Measurements from ENCODE around the gene PHLDB2. TPM values are rescaled to one million over a fixed set of nuclear protein-coding genes. Genes with fewer than 3 reads are reported as not detected.

Gene PHLDB2
- total and polyA plus RNA-seq, 2 donors (not counting 1 experiment from before 2014, with no cell fraction given), result 33.8 to 47.9 TPM

GRCh38 chr3:111986800-111987199 lies 127.7 kb downstream of the PHLDB2 start:
- peaks cover 5% of the 10 kb centered on the region for H3K79me2 ChIP-seq (ENCODE audit: control insufficient read depth, insufficient read depth, low read length)
- peaks cover 2% of the 10 kb centered on the region for H3K36me3 ChIP-seq (ENCODE audit: control insufficient read depth, insufficient read depth, low read length)
- no peaks in the 10 kb centered on the region for H3K27me3 ChIP-seq (ENCODE audit: control insufficient read depth, insufficient read depth, low read length)
- H4K20me1 ChIP-seq (ENCODE audit: control insufficient read depth, extremely low read depth, insufficient read depth, low read length), result no peaks in the 10 kb centered on the region
- no peak for DNase-seq (ENCODE audit: low read depth in 2 of 2)
- TF ChIP-seq EZH2 (IDR thresholded peaks at IDR 0.05; ENCODE audit: low read length, missing control alignments) (no peak), CTCF (conservative IDR thresholded peaks at IDR 0.05 in 1 of 2, IDR thresholded peaks at IDR 0.05 in 1 of 2; ENCODE audit: low read depth in 1 of 2, low read length in 2 of 2) (no peak)
- H3K27ac ChIP-seq (ENCODE audit: insufficient read depth, low read length), result no peak overlapping the region
- no peak overlapping the region for H3K4me2 ChIP-seq (ENCODE audit: extremely low read depth, insufficient read depth, low read length)
- no peak overlapping the region for H2AFZ ChIP-seq (ENCODE audit: low read length)
- no peaks in the 10 kb centered on the region for H3K4me1 ChIP-seq (ENCODE audit: control insufficient read depth, extremely low read depth, insufficient read depth, low read length)
- H3K9ac ChIP-seq (ENCODE audit: insufficient read depth, low read length), result no peak overlapping the region
- H3K9me3 ChIP-seq (ENCODE audit: control insufficient read depth, insufficient read depth, low read depth, low read length), result no peaks in the 10 kb centered on the region
- no peak overlapping the region for H3K4me3 ChIP-seq (replicated peaks in 1 of 4; ENCODE audit: control extremely low read depth in 1 of 4, insufficient read depth in 1 of 4, low read depth in 3 of 4, low read length in 4 of 4)

GRCh38 chr3:111989061-111989678 lies 130.1 kb downstream of the PHLDB2 start:
- Histone ChIP-seq H4K20me1 (ENCODE audit: control insufficient read depth, extremely low read depth, insufficient read depth, low read length) (no peaks in the 10 kb centered on the region), H3K9me3 (ENCODE audit: control insufficient read depth, insufficient read depth, low read depth, low read length) (no peaks in the 10 kb centered on the region), H3K9ac (ENCODE audit: insufficient read depth, low read length) (no peak overlapping the region), H3K4me1 (ENCODE audit: control insufficient read depth, extremely low read depth, insufficient read depth, low read length) (no peaks in the 10 kb centered on the region), H3K27me3 (ENCODE audit: control insufficient read depth, insufficient read depth, low read length) (no peaks in the 10 kb centered on the region), H2AFZ (ENCODE audit: low read length) (no peak overlapping the region), H3K4me3 (replicated peaks in 1 of 4; ENCODE audit: control extremely low read depth in 1 of 4, insufficient read depth in 1 of 4, low read depth in 3 of 4, low read length in 4 of 4) (no peak overlapping the region), H3K4me2 (ENCODE audit: extremely low read depth, insufficient read depth, low read length) (no peak overlapping the region), H3K27ac (ENCODE audit: insufficient read depth, low read length) (no peak overlapping the region), H3K79me2 (ENCODE audit: control insufficient read depth, insufficient read depth, low read length) (no peaks in the 10 kb centered on the region), H3K36me3 (ENCODE audit: control insufficient read depth, insufficient read depth, low read length) (peaks cover 2% of the 10 kb centered on the region)
- TF ChIP-seq CTCF (conservative IDR thresholded peaks at IDR 0.05 in 1 of 2, IDR thresholded peaks at IDR 0.05 in 1 of 2; ENCODE audit: low read depth in 1 of 2, low read length in 2 of 2) (peak; percentile 77 to 82), EZH2 (IDR thresholded peaks at IDR 0.05; ENCODE audit: low read length, missing control alignments) (no peak)
- DNase-seq (ENCODE audit: low read depth in 2 of 2), result peak; percentile 69 to 81

- Histone ChIP-seq H3K4me2 (ENCODE audit: extremely low read depth, insufficient read depth, low read length) (no peak overlapping the region), H3K4me1 (ENCODE audit: control insufficient read depth, extremely low read depth, insufficient read depth, low read length) (no peaks in the 10 kb centered on the region), H3K27me3 (ENCODE audit: control insufficient read depth, insufficient read depth, low read length) (no peaks in the 10 kb centered on the region), H2AFZ (ENCODE audit: low read length) (no peak overlapping the region), H3K4me3 (replicated peaks in 1 of 4; ENCODE audit: control extremely low read depth in 1 of 4, insufficient read depth in 1 of 4, low read depth in 3 of 4, low read length in 4 of 4) (no peak overlapping the region), H3K27ac (ENCODE audit: insufficient read depth, low read length) (no peak overlapping the region), H3K9ac (ENCODE audit: insufficient read depth, low read length) (no peak overlapping the region), H3K79me2 (ENCODE audit: control insufficient read depth, insufficient read depth, low read length) (no peaks in the 10 kb centered on the region), H3K9me3 (ENCODE audit: control insufficient read depth, insufficient read depth, low read depth, low read length) (no peaks in the 10 kb centered on the region), H3K36me3 (ENCODE audit: control insufficient read depth, insufficient read depth, low read length) (peaks cover 2% of the 10 kb centered on the region), H4K20me1 (ENCODE audit: control insufficient read depth, extremely low read depth, insufficient read depth, low read length) (no peaks in the 10 kb centered on the region)
- DNase-seq (ENCODE audit: low read depth in 2 of 2), result no peak
- TF ChIP-seq EZH2 (IDR thresholded peaks at IDR 0.05; ENCODE audit: low read length, missing control alignments), result no peak
- no peak for TF ChIP-seq CTCF (conservative IDR thresholded peaks at IDR 0.05 in 1 of 2, IDR thresholded peaks at IDR 0.05 in 1 of 2; ENCODE audit: low read depth in 1 of 2, low read length in 2 of 2)
These were observed 134.0 kb downstream of the PHLDB2 start for GRCh38 chr3:111993038-111993437.
